ENCODE measurements around the gene RBP3. TPM values are rescaled to one million over a fixed set of nuclear protein-coding genes. Genes with fewer than 3 reads are reported as not detected.

The RBP3 gene
- total RNA-seq, 1 experiment from 2014 or later, result not detected

GRCh38 chr10:47332946-47333345 lies 15.2 kb upstream of the RBP3 start:
- no peak for DNase-seq
- intact Hi-C loops (cut with micrococcal nuclease; ENCODE audit: unreplicated experiment), result no loop called here
- no peaks in the 10 kb centered on the region for H3F3A ChIP-seq (ENCODE audit: insufficient read depth, low read depth)
- H3K9me3 ChIP-seq (ENCODE audit: insufficient read depth, low read depth), result no peaks in the 10 kb centered on the region
- H3K27ac ChIP-seq, result no peak overlapping the region
- POLR2A ChIA-PET (ENCODE audit: unreplicated experiment), result interaction anchor here (0.7 kb wide), 1 partner anchor 321 kb away, joined by 4 read pairs; no protein-coding TSS in a partner anchor
- no peaks in the 10 kb centered on the region; the same call in 1 of the 2 replicates for H3K4me1 ChIP-seq (replicated peaks; ENCODE audit: insufficient read depth)
- TF ChIP-seq CTCF (conservative IDR thresholded peaks at IDR 0.05) (no peak), EZH2 (IDR thresholded peaks at IDR 0.05; ENCODE audit: low read depth) (no peak)
- H3K79me2 ChIP-seq (ENCODE audit: low read depth), result no peaks in the 10 kb centered on the region
- no peaks in the 10 kb centered on the region for H4K20me1 ChIP-seq (ENCODE audit: insufficient read depth)
- CTCF ChIA-PET, result no interaction called here
- H3K4me2 ChIP-seq, result no peak overlapping the region
- no peaks in the 10 kb centered on the region for H3K36me3 ChIP-seq (ENCODE audit: low read depth)
- no TSS peak for BruUV-seq (replicated peaks)
- no peaks in the 10 kb centered on the region for H3K9me2 ChIP-seq (ENCODE audit: insufficient read depth)
- no peak overlapping the region for H2AFZ ChIP-seq
- no peak overlapping the region for H3K4me3 ChIP-seq
- peaks cover 16% of the 10 kb centered on the region for H3K27me3 ChIP-seq (ENCODE audit: insufficient read depth, low read depth)

- Histone ChIP-seq H3K79me2 (ENCODE audit: low read depth) (no peaks in the 10 kb centered on the region), H3K4me2 (no peak overlapping the region), H3K9me3 (ENCODE audit: insufficient read depth, low read depth) (no peaks in the 10 kb centered on the region), H3K27me3 (ENCODE audit: insufficient read depth, low read depth) (peaks cover 16% of the 10 kb centered on the region), H4K20me1 (ENCODE audit: insufficient read depth) (no peaks in the 10 kb centered on the region), H3K27ac (no peak overlapping the region), H3K9me2 (ENCODE audit: insufficient read depth) (no peaks in the 10 kb centered on the region), H3K4me1 (replicated peaks; ENCODE audit: insufficient read depth) (no peaks in the 10 kb centered on the region; the same call in 1 of the 2 replicates), H3K36me3 (ENCODE audit: low read depth) (no peaks in the 10 kb centered on the region), H2AFZ (no peak overlapping the region), H3K4me3 (no peak overlapping the region), H3F3A (ENCODE audit: insufficient read depth, low read depth) (no peaks in the 10 kb centered on the region)
- ChIA-PET POLR2A (ENCODE audit: unreplicated experiment) (no interaction called here), CTCF (no interaction called here)
- TF ChIP-seq CTCF (conservative IDR thresholded peaks at IDR 0.05) (no peak), EZH2 (IDR thresholded peaks at IDR 0.05; ENCODE audit: low read depth) (no peak)
- BruUV-seq (replicated peaks), result no TSS peak
- intact Hi-C loops (cut with micrococcal nuclease; ENCODE audit: unreplicated experiment), result no loop called here
- DNase-seq, result no peak
Observed at GRCh38 chr10:47333532-47333931, 14.6 kb upstream of the RBP3 start.

- TF ChIP-seq EZH2 (IDR thresholded peaks at IDR 0.05; ENCODE audit: low read depth), result no peak
- no TSS peak for BruUV-seq (replicated peaks)
- DNase-seq, result no peak
- ChIA-PET CTCF (no interaction called here), POLR2A (ENCODE audit: unreplicated experiment) (no interaction called here)
- Histone ChIP-seq H4K20me1 (ENCODE audit: insufficient read depth) (no peaks in the 10 kb centered on the region), H3K4me1 (replicated peaks; ENCODE audit: insufficient read depth) (no peaks in the 10 kb centered on the region; the same call in 1 of the 2 replicates), H3K27ac (no peak overlapping the region), H3K27me3 (ENCODE audit: insufficient read depth, low read depth) (peaks cover 16% of the 10 kb centered on the region), H3K79me2 (ENCODE audit: low read depth) (no peaks in the 10 kb centered on the region), H3K4me3 (no peak overlapping the region), H3F3A (ENCODE audit: insufficient read depth, low read depth) (no peaks in the 10 kb centered on the region), H3K9me3 (ENCODE audit: insufficient read depth, low read depth) (no peaks in the 10 kb centered on the region), H2AFZ (no peak overlapping the region), H3K4me2 (no peak overlapping the region), H3K36me3 (ENCODE audit: low read depth) (no peaks in the 10 kb centered on the region), H3K9me2 (ENCODE audit: insufficient read depth) (no peaks in the 10 kb centered on the region)
- intact Hi-C loops (cut with micrococcal nuclease; ENCODE audit: unreplicated experiment), result no loop called here
Observed at GRCh38 chr10:47334466-47335295, 13.5 kb upstream of the RBP3 start.
